DND-41 (cell line): ENCODE measurements around the gene EDAR.

ENCODE experiments used
- ATAC-seq: fragments of 200-7000 bp; cut with Tn5 transposase; 3 replicates; pipeline ENCODE4 v1.9.1; 2021; ENCODE audit warnings: low read depth; ENCODE audit not compliant: insufficient read depth
- DNase-seq: peaks from one replicate; pipeline ENCODE4 v3.0.0-alpha.2; 2020
- H2AFZ ChIP-seq: 2 replicates; pipeline ENCODE4 v1.6.0; 2012; ENCODE audit warnings: low read depth, low read length
- H3K27ac ChIP-seq: 2 replicates; pipeline ENCODE4 v1.5.1; 2012; ENCODE audit warnings: low read length, inconsistent platforms
- H3K27me3 ChIP-seq: fragments of 200-600 bp; sonication (generic); 2 replicates; pipeline ENCODE4 v1.6.0; 2012; ENCODE audit warnings: low read length, mild to moderate bottlenecking, inconsistent platforms; ENCODE audit not compliant: insufficient read depth, poor library complexity
- H3K36me3 ChIP-seq: 2 replicates; pipeline ENCODE4 v1.5.1; 2012; ENCODE audit warnings: low read length, inconsistent platforms; ENCODE audit not compliant: insufficient read depth
- H3K4me1 ChIP-seq: 2 replicates; pipeline ENCODE4 v1.5.1; 2012; ENCODE audit warnings: mild to moderate bottlenecking, low read length; ENCODE audit not compliant: insufficient read depth
- H3K4me2 ChIP-seq: 2 replicates; pipeline ENCODE4 v1.6.0; 2012; ENCODE audit warnings: mild to moderate bottlenecking, moderate library complexity, low read length, inconsistent platforms; ENCODE audit not compliant: insufficient read depth
- H3K4me3 ChIP-seq, 2 experiments: fragments of 200-600 bp in 1 of 2; shearing (Covaris generic) in 1 of 2; 2 replicates each; pipeline ENCODE4 v1.5.1; 2012 to 2016; ENCODE audit warnings: inconsistent platforms in 2 of 2, low read length in 2 of 2, mild to moderate bottlenecking in 2 of 2, low read depth in 1 of 2, moderate library complexity in 1 of 2
- H3K79me2 ChIP-seq: 2 replicates; pipeline ENCODE4 v1.6.0; 2012; ENCODE audit warnings: low read length, inconsistent platforms; ENCODE audit not compliant: insufficient read depth
- H3K9ac ChIP-seq: 2 replicates; pipeline ENCODE4 v1.6.0; 2012; ENCODE audit warnings: low read depth, mild to moderate bottlenecking, inconsistent platforms, low read length, moderate library complexity
- H3K9me3 ChIP-seq: 2 replicates; pipeline ENCODE4 v1.5.1; 2012; ENCODE audit warnings: low read length, moderate library complexity, mild to moderate bottlenecking, inconsistent platforms; ENCODE audit not compliant: insufficient read depth, severe bottlenecking
- H4K20me1 ChIP-seq: 2 replicates; pipeline ENCODE4 v1.6.0; 2012; ENCODE audit warnings: low read length; ENCODE audit not compliant: insufficient read depth
- EZH2 ChIP-seq: IDR thresholded peaks from 3 replicates; pipeline ENCODE4 v1.6.1; 2012; ENCODE audit warnings: borderline replicate concordance, low read depth, mild to moderate bottlenecking, moderate library complexity, low read length, inconsistent platforms; ENCODE audit not compliant: severe bottlenecking
- TF ChIP-seq, protein P1 (sequence below): IDR thresholded peaks from 2 replicates; pipeline ENCODE4 v1.5.1; 2012; ENCODE audit warnings: borderline replicate concordance, low read length, moderate library complexity, mild to moderate bottlenecking; ENCODE audit not compliant: poor library complexity, severe bottlenecking; ENCODE audit errors: extremely low read depth

The EDAR gene

DNA sequence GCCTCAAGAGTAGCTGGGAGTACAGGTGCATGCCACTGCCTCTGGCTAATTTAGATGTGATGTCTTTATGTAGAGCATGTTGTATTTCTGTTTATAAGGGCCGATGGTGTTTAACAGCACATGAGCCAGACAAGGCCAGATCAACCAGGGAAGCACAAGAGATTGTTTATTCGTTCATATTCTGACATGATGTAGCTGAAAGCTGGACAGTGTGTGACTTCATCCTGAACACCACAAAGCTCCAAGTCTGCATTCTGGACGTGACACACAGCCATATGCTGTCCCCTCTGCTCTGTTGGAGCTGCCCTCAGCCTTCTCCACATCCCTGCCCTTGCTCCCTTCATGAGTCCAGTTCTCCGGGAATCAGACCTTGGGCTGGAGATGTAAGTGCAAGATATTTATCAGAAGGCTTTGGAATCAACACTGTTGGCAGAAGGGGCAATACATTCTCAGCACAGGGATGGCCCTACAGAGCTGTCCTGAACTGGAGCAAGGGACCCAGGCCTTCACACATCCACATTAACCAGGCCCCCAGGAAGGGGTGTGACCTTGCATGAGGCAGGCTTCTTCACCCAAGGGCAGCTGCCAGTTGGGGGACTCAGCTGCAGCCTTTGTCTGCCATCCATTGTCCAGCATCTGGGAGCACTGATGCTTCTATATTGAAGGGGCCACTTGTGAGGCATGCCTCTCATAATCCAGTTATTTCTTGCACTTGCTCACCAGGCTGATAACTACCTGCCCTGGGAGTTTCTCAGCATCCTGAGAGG, 38.5 kb downstream of the EDAR start:
- Histone ChIP-seq H3K4me2 (no peak overlapping the region), H3K79me2 (no peaks in the 10 kb centered on the region), H3K9ac (no peak overlapping the region), H3K4me3 (no peak overlapping the region), H4K20me1 (no peaks in the 10 kb centered on the region), H2AFZ (no peak overlapping the region), H3K4me1 (no peaks in the 10 kb centered on the region), H3K27ac (no peak overlapping the region), H3K9me3 (peaks cover 20% of the 10 kb centered on the region), H3K27me3 (no peaks in the 10 kb centered on the region), H3K36me3 (no peaks in the 10 kb centered on the region)
- ATAC-seq (no peak), DNase-seq (no peak)
- TF ChIP-seq, protein P1, sequence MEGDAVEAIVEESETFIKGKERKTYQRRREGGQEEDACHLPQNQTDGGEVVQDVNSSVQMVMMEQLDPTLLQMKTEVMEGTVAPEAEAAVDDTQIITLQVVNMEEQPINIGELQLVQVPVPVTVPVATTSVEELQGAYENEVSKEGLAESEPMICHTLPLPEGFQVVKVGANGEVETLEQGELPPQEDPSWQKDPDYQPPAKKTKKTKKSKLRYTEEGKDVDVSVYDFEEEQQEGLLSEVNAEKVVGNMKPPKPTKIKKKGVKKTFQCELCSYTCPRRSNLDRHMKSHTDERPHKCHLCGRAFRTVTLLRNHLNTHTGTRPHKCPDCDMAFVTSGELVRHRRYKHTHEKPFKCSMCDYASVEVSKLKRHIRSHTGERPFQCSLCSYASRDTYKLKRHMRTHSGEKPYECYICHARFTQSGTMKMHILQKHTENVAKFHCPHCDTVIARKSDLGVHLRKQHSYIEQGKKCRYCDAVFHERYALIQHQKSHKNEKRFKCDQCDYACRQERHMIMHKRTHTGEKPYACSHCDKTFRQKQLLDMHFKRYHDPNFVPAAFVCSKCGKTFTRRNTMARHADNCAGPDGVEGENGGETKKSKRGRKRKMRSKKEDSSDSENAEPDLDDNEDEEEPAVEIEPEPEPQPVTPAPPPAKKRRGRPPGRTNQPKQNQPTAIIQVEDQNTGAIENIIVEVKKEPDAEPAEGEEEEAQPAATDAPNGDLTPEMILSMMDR, result no peak
- no peak for TF ChIP-seq EZH2

DNA sequence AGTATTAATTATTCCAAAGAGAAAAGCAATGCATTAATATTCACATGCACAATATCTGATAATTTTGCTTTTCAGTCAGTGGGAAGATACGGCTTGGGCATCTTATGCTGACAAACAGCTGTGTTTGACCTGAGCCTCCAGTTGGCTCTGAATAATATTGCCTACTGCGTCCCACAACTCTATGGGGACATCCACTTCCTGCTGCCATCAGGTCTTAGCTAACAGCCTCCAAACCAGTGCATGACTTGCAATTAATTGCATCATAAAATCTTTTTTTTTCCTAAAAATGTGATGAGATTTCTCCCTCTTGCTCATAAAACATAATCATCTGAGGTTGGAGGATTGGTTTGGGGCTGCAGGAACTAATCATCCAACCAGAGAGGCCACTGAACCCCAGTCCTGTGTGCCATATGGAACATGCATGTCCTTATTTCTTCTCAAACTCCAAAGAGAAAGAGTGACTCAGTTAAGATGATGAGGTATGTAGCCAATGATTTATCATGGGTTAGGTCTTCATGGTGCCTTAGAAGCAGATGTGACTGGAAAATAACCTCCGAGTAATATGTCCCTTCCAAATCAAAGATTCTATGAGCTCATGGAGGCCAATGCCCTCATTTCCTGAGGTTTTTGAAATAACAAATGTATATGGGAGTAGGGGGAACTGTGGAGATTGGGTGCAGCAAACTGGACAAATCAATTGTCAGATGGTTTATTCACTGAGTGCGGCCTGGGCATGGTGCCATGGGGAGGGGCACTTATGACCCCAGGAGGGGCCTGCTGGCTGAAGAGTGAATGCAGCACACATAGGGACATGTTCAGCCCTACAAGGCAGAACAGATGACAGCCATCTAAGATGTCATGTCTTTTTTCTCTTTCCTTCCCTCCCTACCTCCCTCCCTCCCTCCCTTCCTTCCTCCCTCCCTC, 39.4 kb downstream of the EDAR start:
- no peak for TF ChIP-seq EZH2
- TF ChIP-seq, protein P1, result no peak
- H3K4me1 ChIP-seq, result no peaks in the 10 kb centered on the region
- no peak overlapping the region for H3K9ac ChIP-seq
- H3K79me2 ChIP-seq, result no peaks in the 10 kb centered on the region
- H2AFZ ChIP-seq, result no peak overlapping the region
- ATAC-seq (no peak), DNase-seq (no peak)
- H3K36me3 ChIP-seq, result no peaks in the 10 kb centered on the region
- H4K20me1 ChIP-seq, result no peaks in the 10 kb centered on the region
- H3K27me3 ChIP-seq, result no peaks in the 10 kb centered on the region
- no peak overlapping the region for H3K4me3 ChIP-seq
- H3K4me2 ChIP-seq, result no peak overlapping the region
- H3K9me3 ChIP-seq, result peaks cover 20% of the 10 kb centered on the region
- H3K27ac ChIP-seq, result no peak overlapping the region

DNA sequence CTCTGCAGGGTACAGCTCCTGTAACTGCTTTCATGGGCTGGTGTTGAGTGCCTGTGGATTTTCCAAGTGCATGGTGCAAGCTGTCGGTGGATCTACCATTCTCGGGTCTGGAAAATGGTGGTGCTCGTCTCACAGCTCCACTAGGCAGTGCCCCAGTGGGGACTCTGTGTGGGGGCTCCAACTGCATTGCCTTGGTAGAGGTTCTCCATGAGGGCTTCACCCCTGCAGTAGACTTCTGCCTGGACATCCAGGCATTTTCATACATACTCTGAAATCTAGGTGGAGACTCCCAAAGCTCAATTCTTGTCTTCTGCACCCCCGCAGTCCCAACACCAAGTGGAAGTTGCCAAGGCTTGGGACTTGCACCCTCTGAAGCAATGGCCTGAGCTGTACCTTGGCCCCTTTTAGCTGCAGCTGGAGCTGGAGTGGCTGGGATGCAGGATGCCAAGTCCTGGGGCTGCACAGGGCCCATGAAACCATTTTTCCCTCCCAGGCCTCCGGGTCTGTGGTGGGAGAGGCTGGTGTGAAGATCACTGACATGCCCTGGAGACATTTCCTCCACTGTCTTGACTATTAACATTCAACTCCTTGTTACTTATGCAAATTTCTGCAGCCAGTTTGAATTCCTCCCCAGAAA, 41.6 kb downstream of the EDAR start:
- H3K4me1 ChIP-seq, result no peaks in the 10 kb centered on the region
- no peak overlapping the region for H2AFZ ChIP-seq
- no peaks in the 10 kb centered on the region for H3K27me3 ChIP-seq
- no peak overlapping the region for H3K4me3 ChIP-seq
- no peaks in the 10 kb centered on the region for H4K20me1 ChIP-seq
- no peak overlapping the region for H3K27ac ChIP-seq
- H3K79me2 ChIP-seq, result no peaks in the 10 kb centered on the region
- no peak overlapping the region for H3K4me2 ChIP-seq
- H3K9me3 ChIP-seq, result peaks cover 20% of the 10 kb centered on the region
- ATAC-seq (no peak), DNase-seq (no peak)
- TF ChIP-seq, protein P1, result no peak
- TF ChIP-seq EZH2, result no peak
- H3K36me3 ChIP-seq, result no peaks in the 10 kb centered on the region
- H3K9ac ChIP-seq, result no peak overlapping the region
